GM19099 (cell line): ENCODE measurements around the gene C6orf89.

ENCODE experiments used
- POLR2A ChIP-seq: IDR thresholded peaks from 3 replicates; pipeline ENCODE4 v1.6.1; 2011; ENCODE audit warnings: low read depth; ENCODE audit not compliant: insufficient read length; ENCODE audit errors: extremely low read depth

C6orf89 gene

GRCh38 chr6:36885461-36886401 lies at the start of gene C6orf89:
C6orf89 (plus strand) TSS chr6:36885952; CDS start chr6:36899445, 13,493 bp downstream.
- peak; percentile 88 for TF ChIP-seq POLR2A

DNA sequence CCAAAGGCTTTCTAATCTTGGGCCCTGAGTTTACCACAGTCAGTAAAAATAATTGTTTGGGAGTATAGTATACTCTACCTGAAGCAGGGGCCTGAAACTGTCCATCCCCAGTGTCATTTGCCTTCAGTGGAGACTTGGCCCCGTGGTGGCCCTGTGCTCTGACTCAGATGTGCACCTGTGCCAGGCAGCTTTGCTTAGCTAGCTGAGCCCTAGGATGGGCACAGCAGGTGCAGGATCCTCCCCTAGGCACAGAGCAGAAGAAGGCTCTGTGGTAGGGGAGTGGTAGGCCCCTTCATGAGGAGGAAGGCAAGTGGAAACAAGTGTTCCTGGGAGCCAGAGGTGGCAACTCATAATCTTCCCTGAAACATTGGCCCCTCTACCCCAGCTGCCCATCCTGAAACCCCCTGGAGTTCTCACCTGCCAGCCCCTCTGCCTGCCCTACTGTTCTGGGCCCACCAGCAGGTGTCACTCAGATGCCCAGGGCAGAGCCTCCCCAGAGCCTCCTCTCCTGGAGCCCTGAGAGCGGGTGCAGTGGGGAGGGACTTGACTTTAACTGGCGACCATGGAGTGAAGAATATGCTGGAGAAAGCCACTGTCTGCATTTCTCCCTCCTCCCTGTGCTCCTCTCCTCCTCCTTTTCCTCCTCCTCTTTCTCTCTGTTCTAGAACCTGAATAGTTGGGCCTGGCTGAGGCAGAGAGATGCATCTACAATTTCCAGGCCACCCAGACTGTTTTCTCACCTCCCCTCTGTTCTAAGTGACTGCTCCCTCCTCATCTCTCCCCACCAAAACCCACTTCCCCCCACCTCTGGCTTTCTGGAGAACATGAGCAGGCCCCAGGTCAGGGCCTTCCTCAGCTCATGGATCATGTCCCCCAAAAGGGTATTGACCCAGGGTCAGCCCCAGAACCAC lies 49.4 kb upstream of the C6orf89 start:
- no peak for TF ChIP-seq POLR2A

DNA sequence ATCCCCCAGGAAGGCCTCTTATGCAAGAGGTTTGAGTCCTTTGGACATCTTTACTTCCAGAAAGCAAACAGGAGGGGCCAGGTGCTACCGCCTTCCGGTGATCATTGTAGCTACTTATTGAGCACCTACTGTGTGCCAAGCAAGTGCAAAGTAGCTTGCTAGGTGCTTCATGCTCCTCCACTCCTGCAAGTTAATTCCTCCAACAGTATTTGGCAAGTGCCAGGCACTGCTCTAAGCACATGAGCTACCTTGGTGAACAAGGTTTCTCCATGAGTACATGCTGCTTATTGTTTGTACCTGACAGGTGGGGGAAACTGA lies 48.8 kb upstream of the C6orf89 start:
- TF ChIP-seq POLR2A: no peak

DNA sequence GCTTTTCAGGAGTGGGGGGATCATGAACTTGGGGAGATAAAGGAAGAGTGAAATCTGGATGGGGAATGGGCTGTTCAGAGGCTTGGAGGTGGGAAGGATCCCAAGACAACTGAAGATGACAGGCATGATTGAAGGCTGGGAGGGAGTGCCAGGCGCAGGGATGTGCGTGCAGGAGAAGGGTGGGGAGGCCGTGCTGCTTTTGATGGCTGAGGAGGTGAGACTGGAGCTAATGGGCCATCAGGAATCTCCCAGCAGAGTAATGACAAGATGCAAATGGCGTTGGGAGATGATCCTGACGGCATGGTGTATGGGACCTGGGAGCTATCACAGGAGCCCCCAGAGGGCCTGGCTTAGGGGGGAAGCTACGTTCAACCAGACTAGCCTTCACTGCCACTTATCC lies 48.1 kb upstream of the C6orf89 start:
- no peak for TF ChIP-seq POLR2A

DNA sequence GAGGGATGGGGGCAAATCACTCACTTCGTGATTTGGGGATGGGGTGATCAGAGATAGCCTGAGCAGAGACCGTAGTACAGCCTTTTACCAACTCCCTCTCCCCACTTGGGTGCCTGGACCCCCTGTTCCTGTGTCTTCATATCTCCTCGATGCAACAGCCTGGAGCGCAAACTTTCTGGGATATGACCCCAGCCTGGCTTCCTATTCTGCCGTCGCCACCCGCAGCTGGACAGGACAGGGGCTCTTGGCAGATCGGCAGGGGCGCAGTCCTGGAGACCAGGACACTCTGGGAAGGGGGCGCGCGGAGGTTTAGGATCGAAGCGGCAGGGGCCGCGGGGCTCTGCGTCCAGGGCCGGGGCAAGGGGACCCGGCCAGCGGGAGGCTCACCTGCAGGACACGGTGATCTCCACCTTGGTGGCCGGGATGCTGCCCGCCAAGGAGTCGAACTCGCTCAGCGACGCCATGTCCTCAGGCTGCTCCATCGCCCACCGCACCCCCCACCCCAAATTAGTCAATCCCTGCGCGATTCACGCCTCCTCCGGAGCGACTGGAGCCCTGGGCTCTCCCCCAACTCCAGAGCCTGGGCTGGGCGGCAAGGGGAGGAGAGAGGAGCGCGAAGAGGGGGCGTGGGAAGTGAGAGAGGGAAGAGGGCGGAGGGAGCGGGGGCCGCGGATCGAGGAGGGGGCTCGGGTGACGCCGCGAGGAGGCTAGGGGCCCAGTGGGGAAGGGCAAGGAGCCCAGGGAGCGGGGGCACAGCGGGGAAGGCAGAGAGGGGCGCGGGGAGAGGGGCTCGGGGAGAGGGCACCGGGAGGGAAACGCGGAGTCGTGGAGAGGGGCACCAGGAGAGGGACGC lies 46.6 kb upstream of the C6orf89 start, which contains the start of gene CPNE5:
Gene CPNE5, minus strand, starts transcription at position 549 of the 853 bp plus-strand sequence. Its CDS starts 67 bp downstream, at position 482.
- no peak for TF ChIP-seq POLR2A

DNA sequence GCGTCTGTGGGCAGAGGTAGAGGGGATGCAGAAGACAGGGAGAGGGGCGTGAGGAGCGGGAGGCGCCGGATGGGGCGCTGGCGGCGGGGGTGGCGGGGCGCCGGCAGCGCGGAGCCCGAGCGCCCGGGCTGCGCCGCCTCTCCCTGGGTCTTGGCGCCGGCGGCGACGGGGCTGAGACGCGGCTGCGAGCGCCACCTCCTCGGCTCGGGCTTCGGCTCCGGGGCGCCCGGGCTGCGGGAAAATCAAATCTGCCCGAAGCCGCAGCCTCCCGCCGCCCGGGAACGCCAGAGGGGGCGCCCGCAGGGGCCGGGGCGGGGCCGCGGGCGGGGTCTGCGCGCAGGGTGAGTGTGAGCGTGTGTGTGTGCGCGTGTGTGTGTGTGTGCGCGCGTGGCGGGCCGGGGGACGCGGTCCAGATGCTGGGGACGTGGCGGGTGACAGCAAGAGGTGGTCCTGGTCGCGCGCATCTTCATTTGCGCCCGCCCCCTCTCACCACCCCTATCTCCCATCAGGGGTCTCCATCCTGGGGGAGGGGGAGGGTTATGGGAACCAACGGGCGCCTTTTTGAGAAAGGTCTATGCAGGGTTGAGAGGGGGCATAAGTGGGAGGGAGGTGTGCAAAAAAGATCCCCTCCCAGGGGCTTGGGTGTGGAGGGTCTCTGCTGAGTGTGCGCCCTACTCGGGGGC lies 45.9 kb upstream of the C6orf89 start:
- no peak for TF ChIP-seq POLR2A

- no peak for TF ChIP-seq POLR2A
These were observed 45.0 kb upstream of the C6orf89 start for GRCh38 chr6:36840432-36841403.

DNA sequence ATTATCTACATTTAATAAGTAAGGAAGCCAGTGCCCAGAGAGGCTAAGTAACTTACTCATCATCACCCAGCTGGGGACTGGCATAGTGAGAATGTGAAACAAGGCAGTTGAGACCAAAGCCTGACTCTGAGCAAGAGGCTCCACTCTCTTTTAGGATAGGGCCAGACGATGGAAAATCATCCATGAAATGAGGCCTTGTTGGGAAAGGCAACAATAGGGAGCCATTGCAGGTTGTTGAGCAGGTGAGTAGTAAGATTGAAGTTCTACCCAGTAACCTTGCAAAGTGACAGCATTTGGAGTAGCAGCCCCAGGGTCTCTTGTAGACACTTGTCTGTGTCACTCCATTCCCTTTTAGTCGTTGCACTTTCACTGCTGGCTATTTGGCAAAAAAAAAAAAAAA lies 44.0 kb upstream of the C6orf89 start:
- TF ChIP-seq POLR2A: no peak

DNA sequence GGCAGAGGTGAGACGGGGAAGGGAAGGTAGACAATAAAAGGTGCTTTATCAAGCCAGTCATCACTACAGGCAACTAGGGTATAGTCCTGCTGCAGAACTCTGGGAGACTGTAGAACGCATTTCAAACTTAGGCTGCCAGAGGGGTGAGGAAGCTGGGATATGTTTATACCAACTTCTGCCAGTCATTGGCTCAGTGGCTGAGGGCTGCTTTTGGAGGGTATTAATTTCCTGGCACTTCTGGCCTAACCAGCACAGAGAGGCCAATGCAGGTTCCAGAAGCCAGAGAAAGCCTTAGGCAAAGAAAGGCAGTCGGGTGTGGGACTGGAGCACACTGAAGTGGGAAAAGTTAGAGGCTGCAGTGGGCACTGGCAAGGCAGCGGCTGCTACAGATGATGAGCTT lies 42.6 kb upstream of the C6orf89 start:
- TF ChIP-seq POLR2A: no peak

GRCh38 chr6:36844232-36845170 lies 41.3 kb upstream of the C6orf89 start:
- no peak for TF ChIP-seq POLR2A

DNA sequence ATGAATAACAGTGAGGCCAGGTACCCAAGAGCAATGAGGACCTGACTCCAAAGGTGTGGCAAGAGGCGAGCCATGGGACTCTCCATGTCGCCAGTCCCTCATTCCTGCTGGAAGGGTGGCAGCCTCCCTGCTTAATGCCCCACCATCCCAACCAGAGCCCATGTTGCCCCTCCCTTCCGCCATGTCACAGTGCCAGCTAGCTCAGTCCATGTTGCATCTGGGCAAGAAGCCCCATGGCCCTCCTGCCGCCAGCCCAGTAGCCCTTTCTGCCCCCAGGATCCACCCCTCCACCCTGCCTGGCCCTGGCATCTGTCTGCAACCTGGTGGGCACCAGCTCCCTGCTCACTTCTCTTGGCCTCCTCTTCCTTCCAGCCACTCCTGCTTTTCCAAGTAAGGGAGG lies 40.5 kb upstream of the C6orf89 start:
- no peak for TF ChIP-seq POLR2A

GRCh38 chr6:36847152-36847551 lies 38.6 kb upstream of the C6orf89 start:
- no peak for TF ChIP-seq POLR2A
